Thyroid gland (tissue), 4 donors: ENCODE results near the gene EPN3. TPM values are rescaled to one million over a fixed set of nuclear protein-coding genes. Genes with fewer than 3 reads are reported as not detected.
A peak's percentile ranks its signal among the peaks of the same experiment; 100 is the strongest.

Experiments used
- DNase-seq, 2 donors: peaks; one replicate each; pipeline ENCODE4 v3.0.0-alpha.2; 2019
- H3K27ac ChIP-seq, 3 donors: fragments of 200-600 bp; sonication (generic); 1 replicate in 2 of 3; 2 replicates in 1 of 3; pipeline ENCODE4 v1.5.1; 2016 to 2019; ENCODE audit warnings: mild to moderate bottlenecking in 1 of 3, moderate library complexity in 1 of 3
- H3K27me3 ChIP-seq: fragments of 200-600 bp; sonication (generic); one replicate; pipeline ENCODE4 v1.5.1; 2019
- H3K36me3 ChIP-seq, 2 donors: fragments of 200-600 bp; sonication (generic); one replicate each; pipeline ENCODE4 v1.5.1; 2016 to 2019
- H3K4me1 ChIP-seq, 2 donors: fragments of 200-600 bp; sonication (generic); one replicate each; pipeline ENCODE4 v1.5.1; 2017 to 2019
- H3K4me3 ChIP-seq, 3 donors: fragments of 200-600 bp; sonication (generic); replicated peaks in 1 of 3; 1 replicate in 2 of 3; 2 replicates in 1 of 3; pipeline ENCODE4 v1.5.1; 2016; ENCODE audit warnings: mild to moderate bottlenecking in 1 of 3
- H3K9me3 ChIP-seq: fragments of 200-600 bp; sonication (generic); one replicate; pipeline ENCODE4 v1.5.1; 2017
- CTCF ChIP-seq, 6 experiments: fragments of 200-600 bp in 3 of 6; fragments of 450-650 bp in 3 of 6; sonication (generic) in 3 of 6; IDR thresholded peaks; one replicate each; pipeline ENCODE4 v1.5.1; 2016 to 2019; ENCODE audit warnings: antibody characterized with exemption in 6 of 6, mild to moderate bottlenecking in 2 of 6, inconsistent platforms in 1 of 6, moderate library complexity in 1 of 6
- POLR2A ChIP-seq, 2 donors: fragments of 450-650 bp; IDR thresholded peaks; one replicate each; pipeline ENCODE4 v1.6.1; 2017; ENCODE audit warnings: antibody characterized with exemption in 2 of 2, mild to moderate bottlenecking in 2 of 2, moderate library complexity in 1 of 2
- WGBS, 2 donors: methylation state at CpG; one replicate each; pipeline ENCODE4 v1.1.5; 2017; 5-methylcytosine and 5-hydroxymethylcytosine counted together
- intact Hi-C: fragments of 100-400 bp; cut with DNase I; formaldehyde crosslinking; loops from one replicate; pipeline ENCODE4 v1.15.1; 2023
- total RNA-seq, 4 donors: library from RNA; depleted of rRNA; stranded (reverse); fragments of >200 nt; gene quantifications; one replicate each; pipeline ENCODE4 v1.2.3, GENCODE V29; 2016

Gene EPN3
- total RNA-seq, 4 donors from 2014 or later, result 0.63 to 31.6 (median 3.5) TPM; not detected in 1

- WGBS, 2 donors, result 85 to 86% methylated on average over 2 of the region's 2 CpGs
- no peaks in the 10 kb centered on the region for H3K27me3 ChIP-seq
- no peak overlapping the region for H3K4me3 ChIP-seq
- H3K9me3 ChIP-seq, result no peaks in the 10 kb centered on the region
- H3K4me1 ChIP-seq, result peaks cover 12 to 13% of the 10 kb centered on the region in 2 donors
- intact Hi-C loops, result no loop called here
- DNase-seq, result no peak
- no peaks in the 10 kb centered on the region for H3K36me3 ChIP-seq
- TF ChIP-seq CTCF (IDR thresholded peaks at IDR 0.05) (no peak), POLR2A (IDR thresholded peaks at IDR 0.05) (no peak)
- no peak overlapping the region for H3K27ac ChIP-seq
These were observed 12.1 kb upstream of the EPN3 start for GRCh38 chr17:50520483-50520882.

- intact Hi-C loops, result no loop called here
- no peaks in the 10 kb centered on the region for H3K27me3 ChIP-seq
- H3K4me1 ChIP-seq, result peaks cover 7 to 11% of the 10 kb centered on the region in 2 donors
- H3K36me3 ChIP-seq, result no peaks in the 10 kb centered on the region
- peak in 1 of 2 donors; percentile 33 for DNase-seq
- no peak for TF ChIP-seq POLR2A (IDR thresholded peaks at IDR 0.05)
- no peak for TF ChIP-seq CTCF (IDR thresholded peaks at IDR 0.05)
- H3K9me3 ChIP-seq, result no peaks in the 10 kb centered on the region
- H3K4me3 ChIP-seq, result no peak overlapping the region
- WGBS, 2 donors, result 38 to 42% methylated on average over 1 to 2 of the region's 2 CpGs
- H3K27ac ChIP-seq, result no peak overlapping the region
These were observed 11.0 kb upstream of the EPN3 start for GRCh38 chr17:50521514-50521913.

- no peaks in the 10 kb centered on the region for H3K36me3 ChIP-seq
- WGBS, 2 donors, result 88 to 90% methylated on average over 10 of the region's 10 CpGs
- no peak for TF ChIP-seq CTCF (IDR thresholded peaks at IDR 0.05)
- no peak for TF ChIP-seq POLR2A (IDR thresholded peaks at IDR 0.05)
- H3K27me3 ChIP-seq, result no peaks in the 10 kb centered on the region
- H3K4me3 ChIP-seq, result no peak overlapping the region
- intact Hi-C loops, result no loop called here
- H3K4me1 ChIP-seq, result peaks cover 14 to 19% of the 10 kb centered on the region in 2 donors
- DNase-seq, result no peak
- H3K9me3 ChIP-seq, result no peaks in the 10 kb centered on the region
- H3K27ac ChIP-seq, result no peak overlapping the region
These were observed 9.8 kb upstream of the EPN3 start for GRCh38 chr17:50522766-50523165.

- Histone ChIP-seq H3K36me3 (no peaks in the 10 kb centered on the region), H3K4me1 (peaks cover 18 to 21% of the 10 kb centered on the region in 2 donors), H3K27ac (no peak overlapping the region), H3K27me3 (no peaks in the 10 kb centered on the region), H3K4me3 (no peak overlapping the region), H3K9me3 (no peaks in the 10 kb centered on the region)
- intact Hi-C loops, result no loop called here
- TF ChIP-seq CTCF (IDR thresholded peaks at IDR 0.05) (no peak), POLR2A (IDR thresholded peaks at IDR 0.05) (no peak)
- no peak for DNase-seq
- 67 to 88% methylated on average over 1 to 2 of the region's 2 CpGs for WGBS, 2 donors
These were observed 9.3 kb upstream of the EPN3 start for GRCh38 chr17:50523208-50523607.

GRCh38 chr17:50524838-50525237, 7.7 kb upstream of the EPN3 start:
- no peak for TF ChIP-seq CTCF (IDR thresholded peaks at IDR 0.05)
- TF ChIP-seq POLR2A (IDR thresholded peaks at IDR 0.05), result no peak
- intact Hi-C loops, result no loop called here
- 92 to 100% methylated on average over 11 to 18 of the region's 18 CpGs for WGBS, 2 donors

More at GRCh38 chr17:50524838-50525237, 7.7 kb upstream of the EPN3 start:
- Histone ChIP-seq H3K4me1 (peaks cover 11% of the 10 kb centered on the region in 2 donors), H3K27ac (no peak overlapping the region), H3K9me3 (no peaks in the 10 kb centered on the region), H3K36me3 (no peaks in the 10 kb centered on the region), H3K27me3 (no peaks in the 10 kb centered on the region), H3K4me3 (no peak overlapping the region)
- no peak for DNase-seq
